GM21360 (cell line): ENCODE data around the gene HIVEP1.
"Not testable (repeated sequence)": the region's sequence is repeated elsewhere in the genome, so short reads cannot be mapped to it uniquely, and the experiment has no call there.

Experiments
- ATAC-seq: cut with Tn5 transposase; IDR thresholded peaks from one replicate; pipeline ENCODE4 v1.9.1; 2021; ENCODE audit warnings: mild to moderate bottlenecking, moderate library complexity; ENCODE audit not compliant: unreplicated experiment

HIVEP1 gene

GRCh38 chr6:12150812-12151432 is 138.8 kb downstream of the HIVEP1 start:
- no peak for ATAC-seq

DNA sequence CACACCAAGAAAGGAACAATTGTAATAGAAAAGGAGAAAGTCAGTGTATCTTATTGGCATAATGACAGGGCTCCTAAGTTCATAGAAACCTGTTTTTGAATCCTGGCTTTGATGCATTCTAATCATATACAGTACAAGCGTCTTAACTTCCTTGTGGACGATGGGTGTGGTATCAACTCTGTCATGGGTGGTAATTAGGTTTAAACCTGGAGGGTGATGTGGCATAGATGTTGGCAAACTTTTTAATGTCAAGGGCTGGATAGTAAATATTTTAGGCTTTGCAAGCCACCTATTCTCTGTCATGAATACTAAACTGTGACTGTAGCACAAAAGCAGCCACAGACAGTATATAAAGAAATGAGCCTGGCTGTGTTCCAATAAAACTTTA is 139.3 kb downstream of the HIVEP1 start:
- ATAC-seq, result no peak

DNA sequence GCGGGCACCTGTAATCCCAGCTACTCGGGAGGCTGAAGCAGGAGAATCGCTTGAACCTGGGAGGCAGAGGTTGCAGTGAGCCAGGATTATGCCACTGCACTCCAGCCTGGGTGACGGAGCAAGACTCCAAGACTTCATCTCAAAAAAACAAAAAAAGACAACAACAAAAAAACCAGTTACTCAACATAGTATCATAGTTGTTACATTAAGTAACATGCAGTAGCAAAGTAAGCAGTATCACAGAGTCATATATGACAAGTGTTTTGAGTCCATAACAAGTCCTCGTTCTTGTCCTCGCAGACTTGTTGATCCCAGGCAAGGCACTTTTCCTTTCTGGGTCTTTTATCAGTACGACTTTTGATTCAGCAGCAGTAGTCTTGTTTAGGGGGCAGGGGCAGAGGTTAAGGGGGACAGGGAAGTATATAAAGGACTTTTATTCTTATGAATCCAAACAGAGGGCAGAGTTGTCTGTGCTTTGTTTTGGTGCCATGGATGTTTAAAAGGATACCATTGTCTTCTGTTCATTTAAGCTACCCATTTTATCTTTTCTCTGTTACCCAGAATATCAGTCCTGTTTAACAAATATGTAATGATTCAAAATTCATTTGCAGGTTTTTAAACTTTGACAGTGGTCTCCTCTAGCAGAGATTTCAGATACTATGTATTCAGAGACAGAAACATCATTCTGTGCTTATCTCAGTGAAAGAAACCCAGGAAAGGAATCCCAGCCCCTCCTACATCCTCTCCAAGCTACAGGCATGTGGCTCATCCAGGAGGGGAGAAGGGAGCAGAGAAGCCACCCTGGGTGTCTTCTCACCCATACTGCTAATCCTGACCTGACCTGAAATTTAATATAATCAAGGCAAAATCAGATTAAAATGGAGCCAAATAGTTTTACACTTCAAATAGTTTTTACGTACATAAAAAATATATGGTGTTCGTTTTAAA is 140.2 kb downstream of the HIVEP1 start:
- no peak for ATAC-seq

- ATAC-seq, result not testable (repeated sequence)
Observed at GRCh38 chr6:12155769-12156168, 143.7 kb downstream of the HIVEP1 start.

- no peak for ATAC-seq
Observed at GRCh38 chr6:12158686-12159415, 146.7 kb downstream of the HIVEP1 start.

- no peak for ATAC-seq
Observed at GRCh38 chr6:12160326-12160725, 148.2 kb downstream of the HIVEP1 start.

DNA sequence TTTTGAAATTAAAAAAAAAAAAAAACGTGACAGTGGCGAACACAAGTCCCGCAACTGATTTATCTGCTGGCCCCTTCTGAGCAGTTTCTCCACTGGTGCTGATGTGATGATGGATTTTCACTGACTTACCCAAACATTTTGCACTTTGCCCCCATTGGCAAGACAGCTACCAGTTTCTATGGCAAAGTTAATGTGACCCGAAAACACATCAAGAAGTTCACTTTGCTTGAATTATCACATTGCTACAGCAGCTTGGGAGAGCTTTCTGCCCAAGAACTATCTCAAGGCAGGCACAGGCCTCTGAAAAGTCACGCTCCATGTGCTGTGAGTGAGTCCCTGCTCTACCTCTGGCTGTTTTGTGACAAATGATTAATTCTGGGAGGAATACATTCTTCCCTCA is 150.1 kb downstream of the HIVEP1 start:
- ATAC-seq, result no peak

- ATAC-seq, result no peak
Observed at GRCh38 chr6:12163149-12163548, 151.0 kb downstream of the HIVEP1 start.

DNA sequence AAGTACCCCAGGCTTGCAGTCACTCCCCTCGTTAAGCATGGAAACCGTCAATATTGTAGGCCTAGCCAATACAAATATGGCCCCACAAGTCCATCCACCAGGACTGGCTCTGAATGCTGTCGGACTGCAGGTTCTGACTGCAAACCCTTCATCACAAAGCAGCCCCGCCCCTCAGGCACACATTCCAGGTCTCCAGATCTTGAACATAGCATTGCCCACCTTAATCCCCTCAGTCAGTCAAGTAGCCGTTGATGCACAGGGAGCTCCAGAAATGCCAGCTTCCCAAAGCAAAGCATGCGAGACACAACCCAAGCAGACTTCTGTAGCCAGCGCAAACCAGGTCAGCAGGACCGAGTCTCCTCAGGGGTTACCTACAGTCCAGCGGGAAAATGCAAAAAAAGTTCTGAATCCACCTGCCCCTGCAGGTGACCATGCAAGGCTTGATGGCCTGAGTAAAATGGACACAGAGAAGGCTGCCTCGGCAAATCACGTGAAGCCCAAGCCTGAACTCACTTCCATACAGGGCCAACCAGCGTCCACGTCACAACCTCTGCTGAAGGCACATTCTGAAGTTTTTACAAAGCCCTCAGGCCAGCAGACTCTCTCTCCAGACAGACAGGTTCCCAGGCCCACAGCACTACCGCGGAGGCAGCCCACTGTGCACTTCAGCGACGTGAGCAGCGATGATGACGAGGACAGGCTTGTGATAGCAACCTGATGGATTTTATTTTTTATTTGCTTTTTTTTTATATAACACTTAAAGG is 151.8 kb downstream of the HIVEP1 start:
- ATAC-seq, result no peak

- no peak for ATAC-seq
Observed at GRCh38 chr6:12164508-12164770, 152.3 kb downstream of the HIVEP1 start.

GRCh38 chr6:12165297-12165696 is 153.2 kb downstream of the HIVEP1 start:
- no peak for ATAC-seq

- ATAC-seq, result no peak
Observed at GRCh38 chr6:12165722-12166280, 153.7 kb downstream of the HIVEP1 start.

DNA sequence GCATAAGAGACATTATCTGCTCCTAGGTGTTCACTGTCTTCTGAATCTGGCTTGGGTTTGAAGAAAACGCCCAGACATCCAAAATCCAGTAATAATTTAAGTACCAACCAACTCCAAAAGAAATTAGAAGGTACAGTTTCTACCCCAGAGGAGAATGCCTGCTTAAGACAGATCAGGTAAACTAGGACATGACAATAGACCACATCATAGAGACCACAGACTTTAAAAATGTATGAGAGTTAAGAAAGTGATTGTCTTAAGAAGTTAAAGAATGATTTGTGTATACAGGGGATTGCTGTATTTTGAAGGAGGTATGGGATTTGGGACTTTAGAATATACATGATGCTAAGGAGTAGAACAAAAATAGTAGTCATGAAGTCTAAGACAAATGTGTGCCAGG is 157.3 kb downstream of the HIVEP1 start:
- ATAC-seq, result no peak

DNA sequence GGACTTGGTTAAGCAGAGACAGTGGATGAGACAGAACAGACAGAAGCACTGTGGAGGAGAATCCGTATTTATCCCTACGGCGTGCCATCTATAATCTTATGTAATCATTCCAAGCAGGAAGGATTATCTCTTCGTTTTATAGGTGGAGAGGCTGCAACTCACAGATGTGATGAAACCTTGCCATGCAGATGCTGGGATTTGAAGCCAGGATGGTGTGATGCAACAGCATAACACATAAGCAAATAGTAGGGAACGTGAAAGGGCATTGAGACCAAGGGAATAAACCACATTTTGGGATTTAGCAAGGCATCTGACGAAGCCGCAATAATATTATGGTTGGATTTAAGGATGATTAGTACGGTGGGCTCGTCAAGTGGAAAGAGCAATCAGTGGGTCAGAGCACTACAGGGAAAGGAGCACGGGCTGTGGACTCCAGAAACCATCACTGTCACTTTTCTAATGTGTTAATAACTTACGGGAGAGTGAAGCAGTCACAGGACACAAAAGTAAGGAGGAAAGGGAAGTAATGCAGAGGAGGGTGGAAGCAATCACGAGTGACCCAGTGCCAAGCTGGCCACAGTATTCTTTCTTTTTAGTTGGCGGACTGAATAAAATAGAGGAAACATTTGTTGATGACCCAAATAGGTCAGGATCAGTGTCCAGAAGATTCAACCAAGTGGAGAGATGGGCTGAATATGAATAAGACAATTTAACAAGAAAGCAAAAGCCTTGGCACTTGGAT is 158.4 kb downstream of the HIVEP1 start:
- ATAC-seq, result no peak

DNA sequence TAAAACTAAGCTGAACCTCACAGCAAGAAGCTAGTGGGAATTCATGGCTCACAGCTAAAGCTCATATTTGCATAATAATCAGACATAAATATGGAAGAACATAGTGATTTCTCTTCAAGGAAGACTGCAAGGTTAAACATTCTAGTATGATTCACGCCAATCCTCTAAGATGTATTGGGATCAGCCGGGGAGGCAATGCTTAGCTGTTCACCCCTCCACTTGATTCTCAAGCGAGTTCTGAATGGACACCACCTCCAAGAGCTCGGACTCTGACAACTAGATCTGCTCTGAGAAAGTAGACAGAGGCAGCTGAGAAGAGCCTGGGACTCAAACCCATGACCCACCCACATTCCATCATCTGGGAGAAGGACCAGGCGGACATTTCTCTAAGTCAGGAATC is 159.6 kb downstream of the HIVEP1 start:
- no peak for ATAC-seq

GRCh38 chr6:12172572-12172971 is 160.5 kb downstream of the HIVEP1 start:
- no peak for ATAC-seq

DNA sequence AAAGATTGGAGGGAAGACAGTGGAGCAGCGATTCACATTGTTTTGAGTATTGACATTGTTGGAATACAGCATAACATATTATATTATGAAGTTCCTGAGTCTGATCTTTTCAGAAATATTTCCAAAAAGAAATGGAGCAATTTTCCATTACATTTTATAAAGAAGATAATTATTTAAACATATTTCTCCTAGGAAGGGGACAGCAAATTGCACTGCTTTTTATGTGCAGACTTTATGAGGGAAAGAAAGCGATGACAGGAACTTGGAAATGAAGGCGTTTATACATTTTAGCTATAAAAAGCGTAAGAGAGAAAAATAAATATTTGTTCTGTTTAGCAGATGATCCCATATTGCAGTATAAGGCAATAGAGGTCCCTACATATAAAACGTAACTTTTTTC is 161.1 kb downstream of the HIVEP1 start:
- no peak for ATAC-seq

DNA sequence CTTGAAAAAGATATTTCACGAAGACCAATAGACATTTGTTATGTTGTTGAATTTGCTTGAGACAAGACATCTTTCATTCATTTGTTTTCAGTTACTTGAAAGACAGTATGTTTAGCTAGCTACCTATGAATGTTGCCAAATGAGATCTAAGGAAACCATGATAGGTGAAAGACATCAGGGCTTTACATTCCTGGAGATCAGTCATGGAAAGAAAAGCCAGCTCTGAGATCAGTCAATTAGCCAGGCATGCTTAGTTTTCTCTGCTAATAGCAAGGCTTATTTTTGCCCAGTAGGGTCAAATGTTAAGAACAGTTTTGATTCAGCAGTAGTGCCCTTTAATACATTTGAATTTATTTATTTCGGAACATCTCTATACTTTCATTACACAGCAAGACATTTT is 161.5 kb downstream of the HIVEP1 start:
- no peak for ATAC-seq

DNA sequence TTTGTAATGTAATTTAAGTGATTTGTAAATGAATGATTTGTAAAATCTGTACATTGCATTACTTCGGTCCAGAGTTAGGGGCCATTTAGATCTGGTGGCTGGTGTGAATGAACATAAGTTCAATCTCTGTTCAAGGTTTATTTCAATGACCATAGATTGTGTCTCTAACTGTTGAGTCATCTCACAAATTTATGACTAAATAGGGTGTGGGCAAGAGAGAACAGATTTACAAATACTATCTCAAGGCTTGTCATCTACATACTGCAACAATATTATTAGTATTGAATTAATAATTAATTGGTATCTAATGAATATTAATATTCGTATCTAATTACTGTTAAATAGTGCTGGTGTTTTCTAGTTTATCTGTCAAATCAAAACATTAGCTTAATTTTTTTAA is 162.8 kb downstream of the HIVEP1 start:
- no peak for ATAC-seq

GRCh38 chr6:12175626-12176025 is 163.5 kb downstream of the HIVEP1 start:
- ATAC-seq, result no peak
